Panc1 (cell line): ENCODE data around the gene PSORS1C1. TPM values are rescaled to one million over a fixed set of nuclear protein-coding genes. Genes with fewer than 3 reads are reported as not detected.
A peak's percentile ranks its signal among the peaks of the same experiment; 100 is the strongest.

Experiments used
- ATAC-seq: fragments of 200-7000 bp; cut with Tn5 transposase; 2 replicates; pipeline ENCODE4 v1.9.1; 2020; ENCODE audit warnings: mild to moderate bottlenecking, moderate library complexity
- BruUV-seq: library from RNA; stranded (reverse); fragments of 400-500 nt; replicated peaks from 2 replicates; lab custom pipeline; 2021; lab: Mats Ljungman, UMichigan
- CTCF ChIA-PET: fragments of 300-600 bp; sonication (Branson Sonifier 250); formaldehyde crosslinking; loops from one replicate; lab custom pipeline; 2022; ENCODE audit warnings: antibody characterized with exemption; lab: Charles Lee
- POLR2A ChIA-PET: fragments of 300-600 bp; sonication (Branson Sonifier 250); formaldehyde crosslinking; loops from one replicate; lab custom pipeline; 2022; ENCODE audit warnings: antibody characterized with exemption; lab: Charles Lee
- DNase-seq: peaks from one replicate; pipeline ENCODE4 v3.0.0-alpha.2; 2010; ENCODE audit warnings: low read depth, low spot score
- H3K27ac ChIP-seq: 2 replicates; pipeline ENCODE4 v1.5.1; 2011; ENCODE audit warnings: mild to moderate bottlenecking, low read length, inconsistent platforms
- H3K27me3 ChIP-seq: fragments of 200-500 bp; sonication (Bioruptor generic); 2 replicates; pipeline ENCODE4 v1.6.0; 2014; ENCODE audit warnings: low read length, inconsistent platforms; ENCODE audit not compliant: control insufficient read depth, insufficient read depth
- H3K36me3 ChIP-seq: fragments of 200-500 bp; sonication (Bioruptor generic); 2 replicates; pipeline ENCODE4 v1.5.1; 2014; ENCODE audit warnings: inconsistent platforms, mild to moderate bottlenecking, low read length, moderate library complexity; ENCODE audit not compliant: control insufficient read depth, insufficient read depth
- H3K4me1 ChIP-seq: 2 replicates; pipeline ENCODE4 v1.5.1; 2011; ENCODE audit warnings: inconsistent platforms, mild to moderate bottlenecking, low read length, moderate library complexity; ENCODE audit not compliant: control insufficient read depth, insufficient read depth
- H3K4me3 ChIP-seq, 2 experiments: 2 replicates each; pipeline ENCODE4 v1.5.1; 2011 to 2012; ENCODE audit warnings: low read depth in 2 of 2, low read length in 2 of 2, mild to moderate bottlenecking in 2 of 2, inconsistent platforms in 1 of 2, moderate library complexity in 1 of 2
- H3K9me3 ChIP-seq: fragments of 200-500 bp; sonication (Bioruptor generic); 2 replicates; pipeline ENCODE4 v1.5.1; 2014; ENCODE audit warnings: low read depth, mild to moderate bottlenecking, inconsistent platforms, low read length, moderate library complexity; ENCODE audit not compliant: control insufficient read depth, insufficient read depth
- POLR2AphosphoS5 ChIP-seq: IDR thresholded peaks from 2 replicates; pipeline ENCODE4 v1.6.1; 2012; ENCODE audit warnings: mild to moderate bottlenecking, low read depth, low read length, moderate library complexity
- REST ChIP-seq, 2 experiments: IDR thresholded peaks; 2 replicates each; pipeline ENCODE4 v1.6.1; 2011 to 2012; ENCODE audit warnings: low read depth in 2 of 2, control low read depth in 1 of 2, low read length in 1 of 2, mild to moderate bottlenecking in 1 of 2, moderate library complexity in 1 of 2; ENCODE audit not compliant: insufficient read depth in 1 of 2
- SIN3A ChIP-seq: IDR thresholded peaks from 2 replicates; pipeline ENCODE4 v1.6.1; 2012; ENCODE audit warnings: low read depth, mild to moderate bottlenecking, low read length, moderate library complexity, borderline replicate concordance; ENCODE audit not compliant: insufficient read depth
- TCF7L2 ChIP-seq: IDR thresholded peaks from 2 replicates; pipeline ENCODE4 v1.6.1; 2011; ENCODE audit warnings: mild to moderate bottlenecking, low read depth, low read length, inconsistent platforms
- in situ Hi-C: cut with HindIII; loops from 2 replicates; pipeline ENCODE4 v1.10.0; 2016; ENCODE audit warnings: low sequenced_read_pairs, low pct_unique_long_range_greater_than_20kb
- intact Hi-C: fragments of 100-400 bp; cut with micrococcal nuclease; formaldehyde crosslinking; loops from one replicate; pipeline ENCODE4 v1.10.0; 2022; ENCODE audit not compliant: unreplicated experiment
- total RNA-seq: library from RNA; stranded (reverse); gene quantifications from one replicate; pipeline ENCODE4 v1.2.1, GENCODE V29; 2021; ENCODE audit not compliant: unreplicated experiment
- TF ChIP-seq, protein P1 (sequence below): fragments of 450-650 bp; IDR thresholded peaks from 2 replicates; pipeline ENCODE4 v1.5.1; 2017; ENCODE audit warnings: mild to moderate bottlenecking

PSORS1C1 gene
- total RNA-seq, 1 experiment from 2014 or later = 2.9 TPM

GRCh38 chr6:31113861-31114540 lies 599 bp upstream of the PSORS1C1 start:
- H3K9me3 ChIP-seq = no peaks in the 10 kb centered on the region
- intact Hi-C loops = no loop called here
- no peaks in the 10 kb centered on the region for H3K36me3 ChIP-seq
- ATAC-seq (peak; percentile 3; the same call in 1 of the 2 replicates), DNase-seq (no peak)
- BruUV-seq = no TSS peak
- TF ChIP-seq SIN3A = no peak
- no peak for TF ChIP-seq REST (IDR thresholded peaks at IDR 0.05; ENCODE audit: insufficient read depth in 1 of 2, low read depth in 2 of 2, low read length in 1 of 2)
- TF ChIP-seq POLR2AphosphoS5 = no peak
- TF ChIP-seq, protein P1, sequence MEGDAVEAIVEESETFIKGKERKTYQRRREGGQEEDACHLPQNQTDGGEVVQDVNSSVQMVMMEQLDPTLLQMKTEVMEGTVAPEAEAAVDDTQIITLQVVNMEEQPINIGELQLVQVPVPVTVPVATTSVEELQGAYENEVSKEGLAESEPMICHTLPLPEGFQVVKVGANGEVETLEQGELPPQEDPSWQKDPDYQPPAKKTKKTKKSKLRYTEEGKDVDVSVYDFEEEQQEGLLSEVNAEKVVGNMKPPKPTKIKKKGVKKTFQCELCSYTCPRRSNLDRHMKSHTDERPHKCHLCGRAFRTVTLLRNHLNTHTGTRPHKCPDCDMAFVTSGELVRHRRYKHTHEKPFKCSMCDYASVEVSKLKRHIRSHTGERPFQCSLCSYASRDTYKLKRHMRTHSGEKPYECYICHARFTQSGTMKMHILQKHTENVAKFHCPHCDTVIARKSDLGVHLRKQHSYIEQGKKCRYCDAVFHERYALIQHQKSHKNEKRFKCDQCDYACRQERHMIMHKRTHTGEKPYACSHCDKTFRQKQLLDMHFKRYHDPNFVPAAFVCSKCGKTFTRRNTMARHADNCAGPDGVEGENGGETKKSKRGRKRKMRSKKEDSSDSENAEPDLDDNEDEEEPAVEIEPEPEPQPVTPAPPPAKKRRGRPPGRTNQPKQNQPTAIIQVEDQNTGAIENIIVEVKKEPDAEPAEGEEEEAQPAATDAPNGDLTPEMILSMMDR = no peak
- no peak for TF ChIP-seq TCF7L2
- H3K27me3 ChIP-seq = no peaks in the 10 kb centered on the region; the same call in 1 of the 2 replicates
- in situ Hi-C loops = no loop called here
- peaks cover 22% of the 10 kb centered on the region for H3K4me1 ChIP-seq
- CTCF ChIA-PET = no interaction called here
- H3K4me3 ChIP-seq = no peak overlapping the region; a peak in 1 of 4 replicates
- POLR2A ChIA-PET = no interaction called here
- peak overlapping the region; percentile 67 for H3K27ac ChIP-seq

DNA sequence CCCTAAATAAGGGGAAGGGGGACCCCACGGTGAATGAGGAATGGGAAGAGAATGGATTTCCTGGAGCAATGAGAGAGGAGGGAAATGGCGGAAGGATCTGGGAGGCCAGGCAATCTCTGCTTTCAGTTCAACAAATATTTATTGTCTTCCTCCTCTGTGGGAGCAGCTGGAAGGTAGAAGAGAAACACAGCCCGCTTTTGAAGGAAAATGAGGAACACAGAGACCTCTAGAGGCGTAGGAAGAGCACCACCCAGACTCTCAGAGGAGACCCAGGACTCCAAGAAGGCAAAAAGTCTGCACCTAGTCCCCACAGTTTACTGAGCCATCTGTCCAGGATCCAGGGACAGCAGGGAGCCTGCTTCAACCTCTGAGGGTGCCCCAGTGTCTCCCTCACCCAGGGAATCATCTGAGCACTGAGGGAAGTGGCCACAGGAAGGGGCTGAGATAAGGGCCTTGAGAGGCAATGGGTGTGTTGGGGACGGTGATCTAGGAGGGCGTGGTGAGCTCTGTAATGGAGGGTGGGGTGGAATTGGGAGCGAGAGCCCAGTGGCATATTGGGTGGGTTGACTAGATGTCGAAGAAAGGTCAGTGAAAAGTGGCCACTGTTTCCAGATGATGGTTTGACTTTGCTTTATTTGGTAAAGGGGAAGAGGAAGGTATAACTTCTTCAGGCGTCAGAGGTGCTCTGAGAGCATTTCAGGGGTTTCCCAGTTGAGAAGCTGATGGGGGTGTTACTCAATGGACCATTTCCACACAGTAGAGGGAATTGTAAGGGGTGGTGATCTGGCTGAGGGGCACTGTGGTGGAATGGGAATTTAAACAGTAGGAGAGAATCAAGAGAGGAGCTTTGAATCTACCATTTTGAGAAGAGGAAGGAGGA lies 610 bp downstream of the PSORS1C1 start:
- TF ChIP-seq SIN3A (no peak), POLR2AphosphoS5 (no peak), TCF7L2 (no peak), REST (IDR thresholded peaks at IDR 0.05; ENCODE audit: insufficient read depth in 1 of 2, low read depth in 2 of 2, low read length in 1 of 2) (no peak)
- TF ChIP-seq, protein P1 = no peak
- Histone ChIP-seq H3K27me3 (no peaks in the 10 kb centered on the region; the same call in 1 of the 2 replicates), H3K4me1 (peaks cover 22% of the 10 kb centered on the region), H3K27ac (peak overlapping the region; percentile 67), H3K9me3 (no peaks in the 10 kb centered on the region), H3K36me3 (no peaks in the 10 kb centered on the region), H3K4me3 (peak overlapping the region; percentile 9 to 45; a peak in 3 of 4 replicates)
- intact Hi-C loops (no loop called here), in situ Hi-C loops (no loop called here)
- no TSS peak for BruUV-seq
- ChIA-PET CTCF (interaction anchor here (1.5 kb wide), 1 partner anchor 28 kb away, joined by 5 read pairs; no protein-coding TSS in a partner anchor), POLR2A (interaction anchor here (0.7 kb wide), 1 partner anchor 395 kb away, joined by 3 read pairs; the partner anchor contains the start of gene TUBB)
- ATAC-seq (peak; percentile 60), DNase-seq (no peak)
